HG03159 (cell line): ENCODE results near the gene FCHSD2.
"Not testable (repeated sequence)": the region's sequence is repeated elsewhere in the genome, so short reads cannot be mapped to it uniquely, and the experiment has no call there.

Experiments
- ATAC-seq: cut with Tn5 transposase; IDR thresholded peaks from one replicate; pipeline ENCODE4 v1.9.1; 2021; ENCODE audit warnings: mild to moderate bottlenecking, moderate library complexity; ENCODE audit not compliant: unreplicated experiment

FCHSD2 gene

DNA sequence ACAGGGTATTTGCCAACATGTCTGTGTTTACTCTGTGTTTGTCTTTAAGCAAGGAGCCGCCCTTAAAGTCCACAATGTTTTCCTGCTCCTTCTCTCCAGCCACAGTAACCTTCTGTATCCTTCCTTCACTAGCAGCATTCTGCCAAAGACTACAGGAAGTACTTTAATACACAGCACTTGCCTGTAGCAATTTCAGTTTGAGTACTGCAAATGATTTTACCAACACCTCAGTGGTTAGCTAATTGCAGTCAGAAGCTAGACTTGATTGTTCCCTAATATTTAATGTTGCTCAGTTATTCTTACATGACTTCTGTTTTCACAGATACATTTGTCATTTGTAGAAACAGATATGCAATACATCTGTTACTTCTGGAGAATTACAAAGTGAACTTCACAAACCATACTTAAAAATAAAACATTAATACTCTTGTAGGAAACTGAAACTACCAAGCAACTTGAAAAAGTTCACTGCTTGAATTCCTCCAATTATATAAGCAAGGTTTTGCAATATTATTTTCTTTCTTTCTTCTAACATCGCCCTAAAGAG is 69.1 kb downstream of the FCHSD2 start:
- peak; percentile 54 for ATAC-seq

DNA sequence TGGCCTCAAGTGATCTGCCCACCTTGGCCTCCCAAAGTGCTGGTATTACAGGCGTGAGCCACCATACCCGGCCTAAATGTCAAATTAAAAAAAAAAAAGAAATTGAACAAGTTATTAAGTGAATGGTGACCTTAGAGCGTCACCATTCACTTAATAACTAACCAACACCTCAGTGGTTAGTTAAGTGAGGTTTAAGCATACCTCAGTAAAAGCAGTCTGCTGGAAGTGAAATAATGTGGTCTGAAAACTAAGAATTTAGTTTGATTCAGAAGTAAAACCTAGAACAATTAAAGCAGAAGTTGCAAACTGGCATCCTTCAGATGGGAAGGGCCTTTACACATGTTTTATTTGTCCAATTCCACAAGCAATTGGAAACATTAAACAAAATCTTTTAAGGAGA is 71.5 kb downstream of the FCHSD2 start:
- no peak for ATAC-seq

DNA sequence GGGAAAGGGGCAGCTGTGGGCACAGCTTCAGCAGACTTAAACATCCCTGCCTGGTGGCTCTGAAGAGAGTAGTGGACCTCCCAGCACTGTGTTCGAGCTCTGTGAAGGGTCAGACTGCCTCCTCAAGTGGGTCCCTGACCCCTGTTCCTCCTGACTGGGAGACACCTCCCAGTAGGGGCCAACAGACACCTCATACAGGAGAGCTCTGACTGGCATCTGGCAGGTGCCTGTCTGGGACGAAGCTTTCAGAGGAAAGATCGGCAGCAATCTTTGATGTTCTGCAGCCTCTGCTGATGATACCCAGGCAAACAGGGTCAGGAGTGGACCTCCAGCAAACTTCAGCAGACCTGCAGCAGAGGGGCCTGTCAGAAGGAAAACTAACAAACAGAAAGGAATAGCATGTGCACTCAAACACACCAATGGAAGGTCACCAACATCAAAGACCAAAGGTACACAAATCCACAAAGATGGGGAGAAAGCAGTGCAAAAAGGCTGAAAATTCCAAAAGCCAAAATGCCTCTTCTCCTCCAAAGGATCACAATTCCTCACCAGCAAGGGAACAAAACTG is 80.2 kb downstream of the FCHSD2 start:
- not testable (repeated sequence) for ATAC-seq

DNA sequence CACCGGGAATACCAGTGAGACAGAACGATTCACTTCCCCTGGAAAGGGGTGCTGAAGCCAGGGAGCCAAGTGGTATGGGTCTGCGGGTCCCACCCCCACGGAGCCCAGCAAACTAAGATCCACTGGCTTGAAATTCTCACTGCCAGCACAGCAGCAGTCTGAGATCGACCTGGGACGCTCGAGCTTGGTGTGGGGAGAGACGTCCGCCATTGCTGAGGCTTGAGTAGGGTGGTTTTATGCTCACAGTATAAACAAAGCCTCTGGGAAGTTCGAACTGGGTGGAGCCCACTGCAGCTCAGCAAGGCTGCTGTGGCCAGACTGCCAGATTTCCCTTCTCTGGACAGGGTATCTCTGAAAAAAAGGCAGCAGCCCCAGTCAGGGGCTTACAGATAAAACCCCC is 80.7 kb downstream of the FCHSD2 start:
- not testable (repeated sequence) for ATAC-seq

DNA sequence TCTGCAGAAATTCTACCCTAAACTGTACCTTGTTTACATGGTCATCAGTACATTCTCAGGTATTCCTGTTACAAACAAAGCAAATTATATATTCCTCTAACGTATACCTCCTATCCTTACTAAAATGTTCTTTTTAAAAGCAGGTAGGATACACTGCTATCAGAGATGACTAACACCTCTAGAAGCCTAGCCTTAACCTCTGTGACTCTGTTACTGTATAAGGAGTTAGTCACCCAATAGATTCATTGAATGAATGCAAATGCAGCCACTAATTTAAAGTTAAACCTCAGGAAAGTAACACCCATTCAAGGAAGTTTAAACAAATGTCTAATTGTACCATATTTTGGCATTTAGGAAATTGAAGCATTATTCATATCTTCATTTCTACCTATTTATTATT is 82.2 kb downstream of the FCHSD2 start:
- ATAC-seq, result no peak

DNA sequence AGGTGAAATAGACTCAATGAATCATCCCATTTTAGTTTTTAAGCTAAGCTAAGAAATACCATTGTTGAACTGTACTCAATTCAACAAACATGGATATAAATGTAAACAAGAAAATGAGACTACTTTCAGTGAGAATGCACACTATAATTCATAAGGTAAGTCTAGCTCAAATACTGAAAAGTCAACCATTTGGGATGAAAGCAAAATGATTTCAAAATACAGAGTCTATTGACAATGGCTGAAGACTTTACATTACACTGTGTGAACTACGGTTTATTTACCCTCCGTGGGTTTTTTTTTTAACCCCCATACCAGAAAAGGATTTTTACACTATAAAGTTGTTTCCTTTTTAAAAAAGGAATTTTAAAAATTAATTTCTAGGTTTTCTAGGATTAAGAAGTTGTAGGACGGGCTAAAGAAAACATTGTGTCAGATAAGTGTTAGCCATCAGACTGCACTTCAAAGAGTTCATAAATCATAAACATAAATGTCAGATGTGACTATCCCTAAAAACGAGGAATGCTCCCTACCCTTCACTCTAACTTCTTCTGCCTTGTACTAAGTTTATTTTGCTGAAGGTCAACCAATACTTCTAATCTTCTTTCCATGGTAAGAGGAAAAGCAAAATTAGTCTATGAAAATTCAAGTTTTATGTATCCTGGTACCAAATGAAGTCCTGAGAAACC is 83.0 kb downstream of the FCHSD2 start:
- no peak for ATAC-seq

DNA sequence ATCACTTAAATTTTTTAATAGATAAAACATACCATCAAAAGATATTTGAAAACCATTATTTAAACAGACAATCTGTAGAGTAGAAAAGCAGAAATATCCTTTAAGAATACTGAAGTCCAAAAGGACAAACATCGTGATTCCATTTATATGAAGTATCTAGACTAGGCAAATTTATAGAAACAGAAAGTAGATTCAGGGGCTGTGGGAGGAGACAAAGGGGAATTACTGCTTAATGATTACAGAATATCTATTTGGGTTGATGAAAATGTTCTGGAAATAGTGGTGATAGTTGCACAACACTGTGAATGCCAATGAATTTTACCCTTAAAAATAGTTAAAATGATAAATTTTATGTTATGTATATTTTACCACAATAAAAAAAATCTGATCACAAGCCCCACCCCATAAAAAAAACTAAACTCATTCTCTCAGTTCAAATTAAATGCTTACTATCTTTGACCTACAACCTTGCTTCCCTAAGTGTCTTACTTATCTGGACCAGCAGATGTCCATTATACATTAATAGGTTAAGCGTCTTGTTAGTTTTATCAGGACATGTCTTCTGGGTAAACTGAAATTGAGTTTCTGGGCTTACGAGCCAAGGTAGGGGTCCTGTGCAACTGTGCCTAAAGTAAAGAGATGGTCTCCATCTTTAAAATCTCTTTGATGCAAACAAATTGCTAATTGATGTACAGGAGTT is 86.3 kb downstream of the FCHSD2 start:
- ATAC-seq, result no peak

DNA sequence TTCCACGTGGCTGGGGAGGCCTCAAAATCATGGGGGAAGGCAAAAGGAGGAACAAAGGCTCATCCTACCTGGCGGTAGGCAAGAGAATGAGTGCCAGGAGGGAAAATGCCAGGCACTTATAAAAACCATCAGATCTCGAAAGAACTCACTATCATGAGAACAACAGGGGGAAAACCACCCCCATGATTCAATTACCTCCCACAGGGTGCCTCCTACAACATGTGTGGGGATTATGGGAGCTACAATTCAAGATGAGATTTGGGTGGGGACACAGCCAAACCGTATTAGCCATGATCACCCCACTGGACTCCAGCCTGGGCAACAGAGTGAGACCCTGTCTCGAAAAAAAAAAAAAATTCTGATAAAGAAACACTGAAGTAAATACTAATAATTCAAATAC is 87.1 kb downstream of the FCHSD2 start:
- ATAC-seq, result no peak

DNA sequence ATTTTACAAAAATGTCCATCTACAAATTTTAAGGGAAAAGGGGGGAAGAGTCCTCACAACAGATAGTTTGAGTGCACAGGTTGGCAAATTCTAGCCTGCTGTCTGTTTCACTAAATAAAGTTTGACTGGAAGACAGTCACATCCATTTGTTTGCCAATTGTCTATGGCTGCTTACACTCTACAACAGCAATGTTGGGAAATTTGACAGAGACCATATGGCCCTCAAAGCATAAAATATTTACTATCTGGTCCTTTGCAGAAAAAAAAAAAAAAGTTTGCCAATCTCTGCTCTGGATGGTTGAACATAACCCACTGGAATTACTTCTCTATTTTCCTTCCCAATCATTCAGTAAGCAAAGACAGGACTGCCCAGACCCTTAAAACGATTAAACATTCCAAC is 88.2 kb downstream of the FCHSD2 start:
- no peak for ATAC-seq

DNA sequence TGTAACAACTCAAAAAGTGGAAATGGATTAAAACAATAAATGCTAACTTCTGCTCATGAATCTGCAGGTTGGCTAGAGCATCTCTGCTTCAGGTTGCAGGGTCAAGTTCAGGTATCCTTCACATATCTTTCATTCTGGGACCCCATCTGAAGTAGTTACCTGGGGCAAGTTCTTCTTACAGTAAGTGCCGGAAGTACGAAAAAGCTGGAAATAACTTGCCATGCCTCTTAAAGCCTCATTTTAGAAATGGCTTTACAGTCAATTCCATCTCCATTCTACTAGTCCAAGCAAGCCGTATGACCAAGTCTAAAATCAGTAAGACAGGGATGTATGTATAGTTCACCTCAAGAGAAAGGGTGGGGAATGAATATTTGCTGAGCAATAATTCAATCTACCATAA is 93.7 kb downstream of the FCHSD2 start:
- no peak for ATAC-seq

DNA sequence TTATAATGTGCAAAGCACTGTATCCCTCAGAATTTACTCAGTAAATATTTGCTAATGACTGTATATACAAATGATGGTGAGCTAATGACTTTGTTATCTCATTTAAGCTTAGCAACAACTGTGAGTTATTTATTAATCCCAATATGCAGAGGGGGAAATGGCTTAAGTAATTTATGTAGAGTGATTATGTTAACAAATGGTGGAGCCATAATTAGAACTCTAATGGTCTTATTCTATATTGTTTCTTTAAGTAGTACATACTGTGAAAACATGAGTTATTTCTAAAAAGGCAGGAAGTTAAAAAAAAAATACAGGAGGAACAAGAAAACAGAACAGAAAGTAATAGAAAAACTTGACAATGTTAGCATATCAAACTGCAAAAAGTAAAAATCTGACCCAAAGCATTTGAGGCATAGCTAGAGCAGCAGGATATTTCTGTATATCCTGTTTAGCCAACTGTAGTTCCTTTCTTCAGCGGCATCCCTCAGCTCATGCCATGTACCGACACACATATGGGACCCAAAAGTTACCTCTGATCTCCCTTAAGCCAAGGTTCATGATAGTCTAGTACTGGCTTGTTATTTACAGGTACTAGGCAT is 94.2 kb downstream of the FCHSD2 start:
- ATAC-seq, result peak; percentile 68

DNA sequence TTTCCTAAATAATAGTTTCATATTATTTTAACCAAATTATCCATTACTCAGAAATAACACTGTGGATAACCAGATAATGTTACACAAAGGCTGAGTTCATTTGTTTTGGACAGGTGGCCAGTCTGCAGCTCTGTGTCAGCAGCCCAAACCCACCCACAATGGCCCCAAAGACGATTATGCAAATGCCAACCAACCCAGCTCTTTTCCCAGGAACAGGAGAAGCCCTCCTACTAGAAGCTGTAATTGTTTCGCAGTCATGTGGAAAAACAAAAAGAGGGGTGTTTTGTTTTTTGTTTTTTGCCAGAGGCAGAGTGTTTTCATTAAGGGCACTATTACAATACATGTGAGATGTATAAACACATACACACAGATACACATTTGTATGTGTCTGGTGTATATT is 102.1 kb downstream of the FCHSD2 start:
- no peak for ATAC-seq

DNA sequence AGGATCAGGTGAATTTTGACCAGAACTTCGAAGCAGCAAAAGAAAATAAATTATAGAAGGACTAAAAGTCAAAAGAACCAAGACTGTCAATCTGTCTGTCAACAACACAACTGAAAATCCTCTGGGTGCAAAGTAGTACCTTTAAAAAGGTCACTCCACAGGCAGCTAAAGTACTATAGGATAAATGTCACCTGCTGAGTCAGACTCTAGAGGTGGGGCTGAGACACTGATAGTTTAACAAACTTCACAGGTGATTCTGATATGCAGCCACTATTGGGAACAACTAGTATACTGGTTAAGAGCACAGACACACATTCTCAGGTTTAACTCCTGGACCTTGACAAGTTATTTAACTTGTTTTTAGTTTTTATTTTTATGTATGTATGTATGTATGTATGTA is 107.3 kb downstream of the FCHSD2 start:
- no peak for ATAC-seq

DNA sequence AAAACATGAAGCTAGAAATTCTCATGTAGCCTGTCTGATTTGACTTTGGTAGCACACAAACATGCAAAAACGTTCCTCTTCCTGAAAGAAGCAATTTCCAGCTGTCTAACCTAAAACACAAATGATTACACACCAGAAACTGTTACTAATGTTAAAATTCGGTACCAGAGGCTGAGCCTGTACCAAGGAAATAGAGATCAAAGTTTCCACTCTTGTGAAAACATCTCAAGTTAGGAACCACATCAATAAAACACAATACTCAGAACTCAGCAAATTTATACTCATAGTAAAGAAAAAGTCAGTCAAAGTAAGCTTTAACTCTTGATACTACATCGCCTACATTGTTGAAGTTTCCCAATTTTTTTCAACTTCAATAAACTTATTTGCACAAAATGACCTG is 107.8 kb downstream of the FCHSD2 start:
- no peak for ATAC-seq

DNA sequence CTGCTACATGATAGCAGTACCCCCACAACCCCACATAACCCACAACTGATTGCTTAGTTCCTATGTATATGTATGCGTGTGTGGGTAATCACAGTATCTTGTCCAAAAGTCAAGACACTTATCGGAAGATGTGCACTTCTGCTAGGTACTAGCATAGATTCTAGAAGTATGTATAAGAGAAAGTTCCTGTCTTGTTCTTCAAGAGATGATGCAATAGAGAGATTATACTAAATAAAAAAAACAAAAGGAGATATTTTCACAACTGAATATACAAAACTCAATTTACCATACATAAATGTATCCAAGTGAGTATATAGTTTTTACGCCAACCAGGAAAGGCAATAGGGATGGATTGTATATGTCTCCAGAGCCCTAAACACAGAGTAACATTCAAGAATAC is 112.0 kb downstream of the FCHSD2 start:
- no peak for ATAC-seq

DNA sequence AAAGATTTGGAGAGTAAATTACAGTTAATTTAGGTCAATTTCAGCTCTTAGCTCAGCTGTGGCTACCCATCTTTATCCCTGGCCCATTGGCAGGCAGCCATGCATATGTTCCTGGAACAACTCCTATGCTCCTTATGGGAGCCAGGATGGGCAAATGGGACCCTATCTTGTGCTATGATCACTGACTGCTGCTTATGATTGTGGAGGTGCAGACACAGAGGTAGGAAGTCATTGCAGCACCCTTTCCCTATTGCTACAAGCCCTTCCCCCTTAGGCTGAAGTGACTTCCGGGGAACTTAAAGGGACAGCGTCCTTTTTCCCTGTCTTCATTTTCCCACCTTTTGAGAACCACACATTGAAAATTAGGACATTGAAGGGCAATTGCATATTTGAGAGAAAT is 112.7 kb downstream of the FCHSD2 start:
- ATAC-seq, result no peak

DNA sequence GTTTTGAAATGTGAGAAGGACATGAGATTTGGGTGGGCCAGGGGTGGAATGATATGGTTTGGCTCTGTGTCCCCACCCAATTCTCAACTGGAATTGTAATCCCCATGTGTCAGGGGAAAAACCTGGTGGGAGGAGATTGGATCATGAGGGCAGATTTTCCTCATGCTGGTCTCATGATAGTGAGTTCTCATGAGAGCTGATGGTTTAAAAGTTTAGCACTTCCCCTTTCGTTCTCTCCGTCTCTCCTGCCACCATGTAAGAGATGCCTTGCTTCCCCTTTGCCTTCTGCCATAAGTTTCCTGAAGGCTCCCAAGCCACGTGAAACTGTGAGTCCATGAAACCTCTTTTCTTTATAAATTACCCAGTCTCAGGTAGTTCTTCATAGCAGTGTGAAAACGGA is 113.5 kb downstream of the FCHSD2 start:
- ATAC-seq, result no peak

DNA sequence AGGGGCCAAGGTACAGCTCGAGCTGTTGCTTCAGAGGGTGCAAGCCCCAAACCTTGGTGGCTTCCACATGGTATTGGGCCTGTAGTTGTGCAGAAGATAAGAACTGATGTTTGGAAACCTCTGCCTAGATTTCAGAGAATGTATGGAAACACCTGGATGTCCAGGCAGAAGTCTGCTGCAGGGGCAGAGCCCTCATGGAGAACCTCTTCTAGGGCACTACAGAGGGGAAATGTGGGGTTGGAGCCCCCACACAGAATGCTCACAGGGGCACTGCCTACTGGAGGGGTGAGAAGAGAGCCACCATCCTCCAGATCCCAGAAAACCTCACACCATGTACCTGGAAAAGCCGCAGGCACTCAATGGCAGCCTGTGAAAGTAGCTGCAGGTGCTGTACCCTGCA is 114.3 kb downstream of the FCHSD2 start:
- ATAC-seq, result not testable (repeated sequence)

DNA sequence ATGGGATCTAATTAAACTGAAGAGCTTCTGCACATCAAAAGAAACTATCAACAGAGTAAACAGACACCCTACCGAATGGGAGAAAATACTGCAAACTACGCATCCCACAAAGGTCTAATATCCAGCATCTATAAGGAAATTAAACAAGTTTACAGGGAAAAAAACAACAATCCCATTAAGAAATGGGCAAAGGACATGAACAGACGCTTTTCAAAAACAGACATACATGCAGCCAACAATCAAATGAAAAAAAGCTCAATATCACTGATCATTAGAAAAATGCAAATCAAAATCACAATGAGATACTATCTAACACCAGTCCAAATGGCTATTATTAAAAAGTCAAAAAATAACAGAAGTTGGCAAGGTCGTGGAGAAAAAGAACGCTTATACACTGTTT is 117.5 kb downstream of the FCHSD2 start:
- ATAC-seq, result no peak

DNA sequence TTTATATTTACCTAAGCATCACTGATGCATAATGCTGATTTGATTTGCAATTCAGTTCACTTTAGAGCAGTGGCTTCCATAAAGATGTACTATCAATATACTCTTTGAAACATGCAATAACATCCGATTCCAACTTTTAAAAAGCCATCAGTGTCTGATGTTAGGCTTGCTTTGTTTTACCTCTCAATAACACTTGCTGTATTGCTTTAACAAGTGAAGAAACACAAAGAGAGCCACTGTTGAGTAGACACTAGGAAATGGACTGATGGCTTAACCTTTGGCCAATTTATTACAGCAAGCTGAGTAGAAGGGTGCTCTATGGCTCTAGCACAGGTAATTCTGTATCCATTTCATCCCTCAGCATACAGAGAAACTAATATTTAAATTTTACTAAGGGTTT is 122.1 kb downstream of the FCHSD2 start:
- ATAC-seq, result no peak

DNA sequence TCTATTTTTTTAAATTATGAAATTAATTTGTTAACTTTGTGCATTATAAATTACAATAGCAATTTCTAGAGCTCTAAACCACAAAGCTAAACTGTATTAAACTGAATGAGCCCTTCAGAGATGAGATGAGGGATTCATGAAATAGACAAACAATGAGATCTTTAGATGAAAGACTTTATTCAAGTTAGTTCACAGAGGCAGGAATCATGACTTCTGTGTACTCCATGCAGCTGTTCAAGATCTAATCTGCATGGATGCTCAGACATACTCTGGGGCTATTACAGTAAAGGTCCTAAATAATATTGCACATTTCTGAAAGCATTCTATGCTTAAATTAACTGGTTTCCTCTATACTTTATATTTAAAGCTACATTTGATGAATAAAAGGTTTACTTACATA is 122.7 kb downstream of the FCHSD2 start:
- no peak for ATAC-seq

DNA sequence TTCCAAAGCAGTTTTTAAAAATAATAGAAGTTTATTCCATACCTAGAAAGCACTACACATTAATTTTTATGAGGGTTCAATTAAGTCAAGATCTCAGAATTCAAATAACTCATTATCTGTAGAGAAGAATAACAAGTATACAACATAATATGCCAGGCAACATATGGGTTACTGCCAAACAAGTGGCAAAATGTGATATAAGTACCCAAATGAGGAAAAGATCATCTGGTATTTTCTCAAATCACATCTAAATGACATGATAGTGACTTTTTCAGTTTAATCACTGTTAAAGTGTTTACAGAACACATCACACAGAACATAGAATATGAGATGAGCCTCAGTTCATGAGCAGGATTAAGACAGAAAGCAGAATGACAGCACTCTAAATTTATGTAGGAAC is 123.3 kb downstream of the FCHSD2 start:
- no peak for ATAC-seq
